ENCODE results near the gene OR51I1.

Gene OR51I1

DNA sequence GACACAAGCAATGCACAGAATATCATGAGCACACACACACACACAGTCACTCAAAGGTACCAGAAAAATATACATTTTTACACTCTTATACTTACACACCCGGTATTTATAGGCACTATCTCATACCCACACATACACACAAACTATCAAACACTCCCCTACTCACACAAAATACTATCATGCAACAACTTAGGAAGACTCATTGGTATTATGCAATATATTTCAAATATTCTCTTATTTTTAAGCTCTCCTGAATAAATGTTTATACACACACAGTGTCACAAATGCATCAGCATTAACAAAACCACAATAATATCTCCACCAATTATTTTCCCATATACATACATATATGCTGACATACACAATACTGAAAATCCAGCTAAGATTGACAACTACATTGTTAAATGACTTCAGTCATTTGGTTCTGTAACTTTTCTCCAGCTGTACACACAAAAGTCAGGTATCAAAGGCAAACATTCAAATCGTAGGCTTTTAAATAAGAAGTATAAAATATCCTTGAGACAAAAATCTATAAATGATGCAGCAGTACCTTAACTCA is 2.6 kb upstream of the OR51I1 start:
- TF ChIP-seq, protein P1, sequence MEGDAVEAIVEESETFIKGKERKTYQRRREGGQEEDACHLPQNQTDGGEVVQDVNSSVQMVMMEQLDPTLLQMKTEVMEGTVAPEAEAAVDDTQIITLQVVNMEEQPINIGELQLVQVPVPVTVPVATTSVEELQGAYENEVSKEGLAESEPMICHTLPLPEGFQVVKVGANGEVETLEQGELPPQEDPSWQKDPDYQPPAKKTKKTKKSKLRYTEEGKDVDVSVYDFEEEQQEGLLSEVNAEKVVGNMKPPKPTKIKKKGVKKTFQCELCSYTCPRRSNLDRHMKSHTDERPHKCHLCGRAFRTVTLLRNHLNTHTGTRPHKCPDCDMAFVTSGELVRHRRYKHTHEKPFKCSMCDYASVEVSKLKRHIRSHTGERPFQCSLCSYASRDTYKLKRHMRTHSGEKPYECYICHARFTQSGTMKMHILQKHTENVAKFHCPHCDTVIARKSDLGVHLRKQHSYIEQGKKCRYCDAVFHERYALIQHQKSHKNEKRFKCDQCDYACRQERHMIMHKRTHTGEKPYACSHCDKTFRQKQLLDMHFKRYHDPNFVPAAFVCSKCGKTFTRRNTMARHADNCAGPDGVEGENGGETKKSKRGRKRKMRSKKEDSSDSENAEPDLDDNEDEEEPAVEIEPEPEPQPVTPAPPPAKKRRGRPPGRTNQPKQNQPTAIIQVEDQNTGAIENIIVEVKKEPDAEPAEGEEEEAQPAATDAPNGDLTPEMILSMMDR (conservative IDR thresholded peaks at IDR 0.05; ENCODE audit: low read depth, low read length): no peak
- H3K4me3 ChIP-seq (ENCODE audit: low read length): no peak overlapping the region
- DNase-seq (ENCODE audit: low read depth): no peak

DNA sequence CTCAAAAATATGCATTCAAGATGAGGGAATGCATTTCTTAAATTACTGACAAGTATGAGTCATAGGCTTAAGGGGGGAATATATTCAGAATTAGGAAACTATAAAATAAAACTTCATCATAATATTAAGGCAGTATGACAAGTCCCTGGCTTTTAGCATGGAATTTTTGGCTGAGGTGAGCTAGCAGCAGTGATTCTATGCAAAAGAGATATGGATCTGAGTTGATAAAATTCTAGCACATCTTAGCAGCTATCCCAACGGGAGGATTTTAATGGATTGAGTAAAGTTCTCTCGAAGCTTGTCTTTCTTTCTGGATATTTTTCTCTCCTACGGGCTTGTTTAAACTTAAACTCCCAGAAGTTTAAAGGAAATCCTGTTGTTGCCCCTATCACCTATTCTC is 18.2 kb downstream of the OR51I1 start:
- TF ChIP-seq, protein P1 (conservative IDR thresholded peaks at IDR 0.05; ENCODE audit: low read depth, low read length): no peak
- no peak for DNase-seq (ENCODE audit: low read depth)

DNA sequence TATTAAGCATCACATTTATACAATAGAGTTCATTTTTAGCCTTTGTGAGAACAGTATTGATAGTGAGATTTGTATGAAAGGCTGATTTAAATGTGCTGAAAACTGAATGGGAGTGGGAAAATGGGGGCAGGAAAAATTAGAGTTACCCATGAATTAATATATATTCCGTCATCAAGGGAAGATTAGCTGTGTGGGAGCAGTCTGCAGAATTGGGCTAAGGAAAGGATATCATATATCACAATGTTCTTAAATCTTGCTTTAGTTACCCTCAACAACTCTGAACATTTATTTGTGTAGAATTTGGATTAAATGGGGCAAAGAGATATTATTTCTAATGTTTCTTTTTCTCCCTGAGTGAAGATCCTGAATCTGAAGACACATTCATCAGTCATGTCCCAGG is 19.5 kb downstream of the OR51I1 start, which contains the start of gene OR51Q1:
Gene OR51Q1, plus strand, starts transcription at position 301 of the 400 bp plus-strand sequence. Its CDS starts 90 bp downstream, at position 391.
- TF ChIP-seq, protein P1 (conservative IDR thresholded peaks at IDR 0.05; ENCODE audit: low read depth, low read length): no peak
- no peak for DNase-seq (ENCODE audit: low read depth)
- H3K4me3 ChIP-seq (ENCODE audit: low read length): no peak within 1 kb of the TSS

More for the DNA sequence above, 18.2 kb downstream of the OR51I1 start:
- no peak overlapping the region for H3K4me3 ChIP-seq (ENCODE audit: low read length)

DNA sequence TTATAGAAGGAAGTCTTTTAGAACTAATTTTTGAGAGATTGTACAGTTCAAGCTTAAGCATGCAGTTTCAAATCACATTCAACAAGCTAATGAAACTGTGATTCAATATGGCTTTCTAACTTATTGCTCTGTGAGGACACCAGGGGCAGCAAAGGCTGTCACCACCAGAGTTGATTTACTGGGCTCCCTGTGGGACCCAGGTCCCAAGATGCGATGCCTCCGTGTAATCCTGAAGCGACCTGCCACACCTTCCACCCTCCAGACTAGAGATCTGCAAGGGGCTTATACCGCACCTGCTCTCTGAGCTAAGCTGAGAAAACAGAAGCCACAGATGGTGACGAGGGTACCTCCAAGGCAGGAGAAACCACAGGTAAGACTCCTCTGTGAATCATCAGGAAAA is 20.3 kb downstream of the OR51I1 start:
- no peak for DNase-seq (ENCODE audit: low read depth)
- TF ChIP-seq, protein P1 (conservative IDR thresholded peaks at IDR 0.05; ENCODE audit: low read depth, low read length): no peak
- H3K4me3 ChIP-seq (ENCODE audit: low read length): no peak overlapping the region

DNA sequence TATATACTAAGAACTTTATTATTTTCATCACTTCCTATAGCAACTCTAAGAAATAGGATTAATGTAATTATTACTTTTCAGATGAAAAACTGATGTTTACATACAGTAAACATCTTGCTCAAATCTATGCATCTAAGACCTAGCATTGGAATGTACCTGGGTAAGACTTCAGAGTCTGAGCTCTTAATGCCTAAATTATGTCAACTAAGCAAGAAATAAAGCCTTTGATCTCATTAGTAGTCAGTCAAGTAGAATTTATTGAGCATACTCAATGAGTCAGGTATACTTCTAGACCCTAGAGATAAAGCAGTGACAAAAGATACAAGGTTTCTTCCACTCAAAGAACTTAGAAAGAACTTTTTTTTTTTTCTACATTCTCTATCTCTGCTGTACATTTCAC is 36.1 kb downstream of the OR51I1 start:
- H3K4me3 ChIP-seq (ENCODE audit: low read length): no peak overlapping the region
- no peak for DNase-seq (ENCODE audit: low read depth)
- TF ChIP-seq, protein P1 (conservative IDR thresholded peaks at IDR 0.05; ENCODE audit: low read depth, low read length): no peak

DNA sequence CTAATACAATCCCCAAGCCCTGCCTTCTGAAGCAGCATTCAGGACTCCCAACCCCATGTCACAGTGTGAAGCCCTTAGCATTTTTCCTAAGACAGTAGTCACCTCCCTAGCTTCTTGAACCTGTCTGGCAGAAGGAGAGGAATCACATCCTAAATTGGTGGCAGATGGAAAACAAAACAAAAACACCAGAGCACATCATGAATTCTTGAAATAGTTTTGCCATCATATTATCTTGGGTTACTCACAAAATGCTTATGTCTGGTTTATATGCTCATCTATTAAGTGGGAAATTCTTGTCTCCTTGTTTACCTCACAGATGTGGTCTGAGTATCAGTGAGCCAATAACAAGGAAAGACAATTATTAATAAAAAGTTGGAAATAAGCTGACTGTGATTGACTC is 42.4 kb downstream of the OR51I1 start:
- no peak for DNase-seq (ENCODE audit: low read depth)
- no peak overlapping the region for H3K4me3 ChIP-seq (ENCODE audit: low read length)
- TF ChIP-seq, protein P1 (conservative IDR thresholded peaks at IDR 0.05; ENCODE audit: low read depth, low read length): no peak

DNA sequence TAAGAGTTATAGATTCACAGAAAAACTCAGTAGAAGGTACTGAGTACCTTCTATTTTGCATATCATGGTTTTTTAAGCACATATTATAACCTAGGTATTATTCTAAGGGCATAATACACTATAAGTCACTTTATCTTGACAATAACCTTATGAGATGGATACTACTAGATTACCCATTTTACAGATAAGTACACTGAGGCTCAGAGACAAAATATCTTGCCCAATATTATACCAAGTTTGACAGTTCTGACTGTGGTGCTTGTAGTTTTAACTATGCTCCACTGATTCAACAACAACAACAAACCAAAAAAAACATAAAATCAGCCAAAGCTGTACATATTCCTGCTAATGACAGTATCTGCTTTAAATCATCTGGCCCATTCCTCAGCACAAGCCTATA is 47.2 kb downstream of the OR51I1 start:
- TF ChIP-seq, protein P1 (conservative IDR thresholded peaks at IDR 0.05; ENCODE audit: low read depth, low read length): no peak
- H3K4me3 ChIP-seq (ENCODE audit: low read length): no peak overlapping the region
- no peak for DNase-seq (ENCODE audit: low read depth)

Measured in retinal pigment epithelial cell (primary cell).